Endothelial cell of umbilical vein (primary cell): ENCODE results near the gene SPDYC. TPM values are rescaled to one million over a fixed set of nuclear protein-coding genes. Genes with fewer than 3 reads are reported as not detected.

Source experiments
- BruUV-seq: library from RNA; stranded (reverse); fragments of 400-500 nt; replicated peaks from 2 replicates; lab custom pipeline; 2021; lab: Mats Ljungman, UMichigan
- CTCF ChIA-PET: fragments of 300-600, 350-600 bp; sonication (Branson Sonifier 250); formaldehyde crosslinking; loops from one replicate; lab custom pipeline; 2021; ENCODE audit warnings: antibody characterized with exemption, inconsistent platforms; lab: Charles Lee
- POLR2A ChIA-PET: fragments of 300-600, 350-600 bp; sonication (Branson Sonifier 250); formaldehyde crosslinking; loops from one replicate; lab custom pipeline; 2021; ENCODE audit warnings: antibody characterized with exemption, inconsistent platforms; lab: Charles Lee
- DNase-seq: peaks from one replicate; pipeline ENCODE4 v3.0.0-alpha.2; 2011; ENCODE audit warnings: low read depth, low spot score
- FAIRE-seq: peaks from 2 replicates; lab custom pipeline; 2011; peaks lifted over from hg19 to GRCh38; lab: Jason Lieb, UNC
- H2AFZ ChIP-seq: 2 replicates; pipeline ENCODE4 v1.6.0; 2012; ENCODE audit warnings: low read depth, low read length, control low read depth, inconsistent platforms
- H3K27ac ChIP-seq: 2 replicates; pipeline ENCODE4 v1.5.1; 2011; ENCODE audit warnings: low read depth, mild to moderate bottlenecking, control low read depth, low read length, moderate library complexity; ENCODE audit not compliant: insufficient read depth
- H3K27me3 ChIP-seq, 2 experiments: 2 replicates each; pipeline versions ENCODE4 v1.6.0 to v1.6.1; 2011; ENCODE audit warnings: low read length in 2 of 2, mixed read lengths in 1 of 2; ENCODE audit not compliant: control insufficient read depth in 2 of 2, insufficient read depth in 2 of 2
- H3K36me3 ChIP-seq, 2 experiments: 2 replicates in 1 of 2; 3 replicates in 1 of 2; pipeline ENCODE4 v1.5.1; 2011; ENCODE audit warnings: low read length in 2 of 2, mild to moderate bottlenecking in 1 of 2, moderate library complexity in 1 of 2; ENCODE audit not compliant: control insufficient read depth in 2 of 2, insufficient read depth in 2 of 2; ENCODE audit errors: extremely low read depth in 1 of 2
- H3K4me1 ChIP-seq: 3 replicates; pipeline ENCODE4 v1.5.1; 2011; ENCODE audit warnings: mild to moderate bottlenecking, low read length; ENCODE audit not compliant: control insufficient read depth, insufficient read depth; ENCODE audit errors: extremely low read depth
- H3K4me2 ChIP-seq: 2 replicates; pipeline ENCODE4 v1.6.1; 2011; ENCODE audit warnings: low read length, control low read depth, mixed read lengths; ENCODE audit not compliant: insufficient read depth
- H3K4me3 ChIP-seq, 3 experiments: fragments of 200-600 bp in 1 of 3; sonication (generic), shearing (Covaris generic) in 1 of 3; replicated peaks in 1 of 3; 2 replicates each; pipeline ENCODE4 v1.5.1; 2011 to 2016; ENCODE audit warnings: control low read depth in 3 of 3, low read length in 3 of 3, mild to moderate bottlenecking in 2 of 3, inconsistent platforms in 1 of 3, low read depth in 1 of 3, moderate library complexity in 1 of 3; ENCODE audit not compliant: insufficient read depth in 1 of 3
- H3K79me2 ChIP-seq: 2 replicates; pipeline ENCODE4 v1.6.0; 2012; ENCODE audit warnings: low read length, inconsistent platforms; ENCODE audit not compliant: control insufficient read depth, insufficient read depth
- H3K9ac ChIP-seq: replicated peaks from 2 replicates; pipeline ENCODE3; 2011; ENCODE audit warnings: low read length, control low read depth; ENCODE audit not compliant: insufficient read depth; ENCODE audit errors: extremely low read depth
- H3K9me1 ChIP-seq: replicated peaks from 3 replicates; pipeline ENCODE4 v1.6.0; 2011; ENCODE audit warnings: mild to moderate bottlenecking, low read length; ENCODE audit not compliant: control insufficient read depth, insufficient read depth; ENCODE audit errors: extremely low read depth
- H3K9me3 ChIP-seq: replicated peaks from 2 replicates; pipeline ENCODE4 v1.5.1; 2012; ENCODE audit warnings: low read length, inconsistent platforms; ENCODE audit not compliant: control insufficient read depth, insufficient read depth
- H4K20me1 ChIP-seq: replicated peaks from 2 replicates; pipeline ENCODE3; 2011; ENCODE audit warnings: mild to moderate bottlenecking, low read length; ENCODE audit not compliant: control insufficient read depth, insufficient read depth; ENCODE audit errors: extremely low read depth
- FOS ChIP-seq: IDR thresholded peaks from 2 replicates; pipeline ENCODE4 v1.6.1; 2011; ENCODE audit warnings: mild to moderate bottlenecking, low read length, moderate library complexity, borderline replicate concordance; ENCODE audit not compliant: insufficient read depth
- MYC ChIP-seq: IDR thresholded peaks from one replicate; pipeline ENCODE4 v1.6.1; 2011; ENCODE audit warnings: mild to moderate bottlenecking, low read depth, low read length
- dilution Hi-C: fragments of 300-500 bp; cut with MboI; formaldehyde crosslinking; loops from one replicate; pipeline ENCODE4 v1.15.0; 2019; ENCODE audit warnings: low sequenced_read_pairs; ENCODE audit not compliant: extremely low pct_ligation_motif_present
- intact Hi-C: fragments of 100-400 bp; cut with micrococcal nuclease; formaldehyde crosslinking; loops from one replicate; pipeline ENCODE4 v1.10.0; 2022
- polyA plus RNA-seq, 4 experiments: library from polyadenylated mRNA; depleted of rRNA in 3 of 4; stranded (reverse) in 3 of 4; unstranded in 1 of 4; fragments of >200 nt; gene quantifications; 2 replicates each; pipeline versions ENCODE4 v1.2.1 to v1.2.3, GENCODE V29; 2011 to 2012; ENCODE audit warnings: missing spikeins in 1 of 4
- total RNA-seq: library from RNA; stranded (reverse); gene quantifications from 2 replicates; pipeline ENCODE4 v1.2.3, GENCODE V29; 2021
- TF ChIP-seq, protein P1 (sequence below): IDR thresholded peaks from 2 replicates; pipeline ENCODE4 v1.6.1; 2011; ENCODE audit not compliant: insufficient read depth, insufficient read length

The SPDYC gene
- total and polyA plus RNA-seq, 2 donors (not counting 3 experiments of a cell fraction or from before 2014, with no cell fraction given), result not detected

DNA sequence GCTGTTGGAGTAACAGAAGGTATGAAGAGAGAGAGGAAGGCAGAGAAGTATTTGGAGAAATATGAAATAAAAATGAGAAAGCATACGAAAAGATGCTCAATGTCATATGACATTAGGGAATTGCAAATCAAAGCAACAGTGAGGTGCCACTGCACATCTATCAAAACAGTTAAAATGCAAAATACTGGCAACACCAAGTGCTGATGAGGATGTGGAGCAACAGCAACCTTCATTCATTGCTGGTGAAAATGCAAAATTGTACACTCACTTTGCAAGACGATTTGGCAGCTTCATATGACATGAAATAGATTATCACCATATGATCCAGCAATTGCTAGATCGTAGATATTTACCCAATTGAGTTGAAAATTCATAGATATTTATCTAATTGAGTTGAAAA, 9.4 kb upstream of the SPDYC start:
- Histone ChIP-seq H3K4me3 (no peak overlapping the region), H3K36me3 (no peaks in the 10 kb centered on the region), H3K9me3 (no peaks in the 10 kb centered on the region), H3K9ac (no peak overlapping the region), H3K27ac (no peak overlapping the region), H4K20me1 (no peaks in the 10 kb centered on the region), H3K4me1 (no peaks in the 10 kb centered on the region), H3K27me3 (no peaks in the 10 kb centered on the region), H2AFZ (no peak overlapping the region), H3K4me2 (no peak overlapping the region), H3K79me2 (no peaks in the 10 kb centered on the region), H3K9me1 (no peaks in the 10 kb centered on the region)
- POLR2A ChIA-PET, result no interaction called here
- no peak for FAIRE-seq
- TF ChIP-seq, protein P1, sequence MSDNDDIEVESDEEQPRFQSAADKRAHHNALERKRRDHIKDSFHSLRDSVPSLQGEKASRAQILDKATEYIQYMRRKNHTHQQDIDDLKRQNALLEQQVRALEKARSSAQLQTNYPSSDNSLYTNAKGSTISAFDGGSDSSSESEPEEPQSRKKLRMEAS, result no peak
- intact Hi-C loops, result no loop called here
- DNase-seq, result no peak
- BruUV-seq, result no TSS peak
- CTCF ChIA-PET, result no interaction called here
- dilution Hi-C loops, result no loop called here

DNA sequence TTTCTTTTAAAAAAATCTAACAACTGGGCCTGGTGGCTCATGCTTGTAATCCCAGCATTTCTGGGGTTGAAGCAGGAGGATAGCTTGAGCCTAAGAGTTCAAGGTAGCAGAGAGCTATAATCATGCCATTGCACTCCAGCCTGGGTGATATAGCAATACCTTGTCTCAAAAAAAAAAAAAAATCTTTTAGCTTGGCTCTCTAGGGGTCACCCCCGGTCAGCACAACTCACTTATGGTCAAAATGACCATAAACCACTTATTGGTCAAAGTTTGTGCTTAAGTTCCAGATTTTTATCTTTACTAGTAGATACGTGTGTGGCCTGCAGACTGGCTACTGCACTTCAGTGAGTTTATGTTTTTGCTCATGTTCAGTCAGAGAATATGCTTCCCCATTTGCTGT, 6.3 kb upstream of the SPDYC start:
- Histone ChIP-seq H4K20me1 (no peaks in the 10 kb centered on the region), H3K27me3 (no peaks in the 10 kb centered on the region), H3K9ac (no peak overlapping the region), H3K4me3 (no peak overlapping the region), H3K4me2 (no peak overlapping the region), H3K36me3 (no peaks in the 10 kb centered on the region), H3K9me1 (no peaks in the 10 kb centered on the region), H2AFZ (no peak overlapping the region), H3K27ac (no peak overlapping the region), H3K9me3 (no peaks in the 10 kb centered on the region), H3K79me2 (no peaks in the 10 kb centered on the region), H3K4me1 (peaks cover 3% of the 10 kb centered on the region)
- FAIRE-seq, result no peak
- ChIA-PET POLR2A (no interaction called here), CTCF (no interaction called here)
- no TSS peak for BruUV-seq
- DNase-seq, result no peak
- intact Hi-C loops, result no loop called here
- dilution Hi-C loops, result no loop called here
- no peak for TF ChIP-seq FOS
- no peak for TF ChIP-seq MYC
